Stimulated activated CD4-positive, alpha-beta T cell treated with anti-CD3 and anti-CD28 coated beads, Interleukin-1b, Interleukin-23, amount 100 ng/mL, for 4 hours (primary cell): Measurements from ENCODE around the gene COMMD4.
"Not testable (repeated sequence)": the region's sequence is repeated elsewhere in the genome, so short reads cannot be mapped to it uniquely, and the experiment has no call there.

Experiments
- DNase-seq, 2 donors: peaks; one replicate each; pipeline ENCODE4 v3.0.0-alpha.2; 2020; ENCODE audit warnings: low read depth in 2 of 2

The COMMD4 gene

GRCh38 chr15:75335705-75336355 is at the start of gene COMMD4:
TSS of gene COMMD4 (plus strand) at chr15:75336063. CDS start at chr15:75336090, 27 bp downstream.
- peak; percentile 48 to 79 for DNase-seq

GRCh38 chr15:75293660-75294059 is 42.2 kb upstream of the COMMD4 start:
- DNase-seq = not testable (repeated sequence)

- DNase-seq = not testable (repeated sequence)
Observed at GRCh38 chr15:75298541-75299310, 37.1 kb upstream of the COMMD4 start.

DNA sequence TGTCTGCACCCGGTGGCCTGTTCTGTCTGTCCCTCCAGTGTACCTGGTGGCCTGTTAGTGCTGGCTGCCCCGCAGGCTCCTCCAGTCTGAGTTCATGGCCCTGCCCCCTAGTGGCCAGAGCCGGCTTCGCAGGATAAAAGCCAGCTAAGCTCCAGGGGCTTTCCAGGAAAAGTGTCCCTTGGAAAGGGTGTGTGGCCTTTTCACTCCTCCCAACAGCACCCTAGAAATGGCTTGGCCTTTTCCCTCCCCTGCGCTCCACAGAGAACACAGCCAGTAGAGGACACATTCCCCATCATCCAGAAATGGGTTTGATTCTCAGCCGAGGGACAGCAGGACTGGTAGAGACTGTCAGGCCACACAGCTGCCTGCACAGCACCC is 36.6 kb upstream of the COMMD4 start:
- peak; percentile 46 to 57 for DNase-seq

- DNase-seq = not testable (repeated sequence)
Observed at GRCh38 chr15:75300026-75300425, 35.8 kb upstream of the COMMD4 start.

GRCh38 chr15:75302318-75302717 is 33.5 kb upstream of the COMMD4 start:
- DNase-seq = no peak

GRCh38 chr15:75302753-75303152 is 33.1 kb upstream of the COMMD4 start:
- not testable (repeated sequence) for DNase-seq

DNA sequence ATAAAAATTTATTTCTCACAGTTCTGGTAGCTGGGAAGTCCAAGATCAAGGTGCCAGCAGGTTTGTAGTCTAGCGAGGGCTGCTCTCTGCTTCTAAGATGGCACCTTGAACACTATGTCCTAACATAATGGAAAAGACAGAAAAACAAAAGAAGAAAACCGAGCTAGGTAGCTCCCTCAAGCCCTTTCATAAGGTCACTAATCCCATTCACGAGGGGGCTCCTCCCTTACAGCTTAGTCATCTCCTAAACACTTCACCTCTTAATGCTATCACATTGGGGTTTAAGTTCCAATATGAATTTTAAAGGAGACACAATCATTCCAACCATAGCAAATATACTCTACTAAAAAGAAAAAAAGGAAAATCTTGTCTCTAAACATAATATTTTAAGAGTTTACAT is 29.7 kb upstream of the COMMD4 start:
- DNase-seq = no peak

DNA sequence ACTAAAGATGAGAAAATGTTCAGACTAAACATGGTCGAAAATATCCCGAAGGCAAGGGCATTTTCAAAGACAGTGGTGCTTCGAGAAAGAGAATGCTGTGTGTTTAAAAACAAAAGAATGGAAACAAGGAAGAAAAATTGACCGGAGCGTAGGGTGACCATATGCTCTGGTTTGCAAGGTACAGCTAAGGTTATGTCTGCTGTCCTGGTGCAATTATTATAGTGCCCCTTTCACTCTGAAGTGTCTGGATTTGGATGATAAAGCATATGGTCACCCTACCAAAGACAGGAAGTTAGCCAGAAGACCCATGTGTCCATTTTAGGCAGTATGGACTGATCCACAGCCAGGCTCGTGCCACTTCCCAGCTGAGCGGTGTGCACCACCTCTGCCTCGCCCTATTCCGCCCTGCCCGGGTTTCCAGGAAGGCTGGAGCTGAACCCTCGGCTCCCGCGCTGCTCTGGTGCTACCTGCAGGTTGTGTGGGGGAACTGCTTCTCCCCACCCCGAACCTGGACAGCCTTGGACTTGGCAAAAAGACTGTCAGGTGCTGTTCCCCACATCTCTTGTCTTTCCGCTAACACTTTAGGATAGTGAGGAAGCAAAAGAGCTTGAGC is 28.0 kb upstream of the COMMD4 start:
- peak in 1 of 2 donors; percentile 2 for DNase-seq

- DNase-seq = no peak
Observed at GRCh38 chr15:75309711-75310110, 26.2 kb upstream of the COMMD4 start.

- DNase-seq = not testable (repeated sequence)
Observed at GRCh38 chr15:75312548-75312947, 23.3 kb upstream of the COMMD4 start.

GRCh38 chr15:75313116-75313845 is 22.6 kb upstream of the COMMD4 start:
- no peak for DNase-seq

DNA sequence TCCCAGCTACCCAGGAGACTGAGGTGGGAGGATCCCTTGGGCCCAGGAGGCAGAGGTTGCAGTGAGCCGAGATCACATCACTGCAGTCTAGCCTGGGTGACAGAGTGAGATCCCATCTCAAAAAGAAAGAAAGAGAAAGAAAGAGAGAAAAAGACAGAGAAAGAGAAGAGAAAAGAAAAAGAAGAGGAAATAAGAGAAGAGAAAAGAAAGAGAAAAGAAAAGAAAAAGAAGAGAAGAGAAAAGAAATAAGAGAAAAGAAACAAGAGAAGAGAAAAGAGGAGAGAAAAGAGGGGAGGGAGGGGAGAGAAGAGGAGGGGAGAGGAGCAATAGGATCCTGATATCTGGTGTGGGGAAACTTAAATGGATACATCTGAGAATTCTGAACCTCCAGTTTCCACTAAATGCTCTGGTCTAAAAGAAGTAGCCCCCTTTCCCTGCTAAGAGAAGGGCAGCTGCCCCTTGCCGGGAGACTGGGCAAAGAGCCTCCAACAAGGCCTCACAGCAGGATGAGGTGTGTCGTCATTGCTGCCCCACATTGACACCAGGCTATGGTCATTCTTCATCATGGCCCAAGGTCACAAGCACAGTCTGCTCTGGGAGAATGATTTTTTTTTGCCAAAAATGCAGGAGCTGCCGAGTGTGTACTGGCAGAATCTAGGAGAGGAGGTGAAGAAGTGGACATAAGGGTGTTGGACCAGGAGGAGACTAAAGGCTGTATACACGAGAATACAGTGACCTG is 21.1 kb upstream of the COMMD4 start:
- no peak for DNase-seq

- not testable (repeated sequence) for DNase-seq
Observed at GRCh38 chr15:75319231-75319897, 16.5 kb upstream of the COMMD4 start.

DNA sequence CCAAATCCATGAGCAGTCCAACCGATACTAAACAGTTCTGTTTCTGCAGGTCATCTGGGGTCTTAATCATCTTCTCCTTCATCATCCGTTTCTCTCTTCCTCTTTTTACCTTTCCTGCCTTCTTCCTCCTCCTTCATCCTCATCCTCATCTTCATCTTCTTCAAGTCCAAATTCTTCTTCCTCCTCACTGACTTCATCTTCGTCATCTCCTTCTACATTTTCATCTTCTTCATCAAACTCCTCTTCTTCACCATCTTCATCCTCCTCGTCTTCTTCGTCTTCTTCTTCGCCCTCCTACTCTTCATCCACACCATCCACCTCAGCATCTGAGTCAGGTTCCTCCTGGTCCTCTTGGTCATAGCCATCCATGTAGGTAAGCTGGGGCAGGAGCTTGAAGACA is 14.2 kb upstream of the COMMD4 start:
- no peak for DNase-seq

DNA sequence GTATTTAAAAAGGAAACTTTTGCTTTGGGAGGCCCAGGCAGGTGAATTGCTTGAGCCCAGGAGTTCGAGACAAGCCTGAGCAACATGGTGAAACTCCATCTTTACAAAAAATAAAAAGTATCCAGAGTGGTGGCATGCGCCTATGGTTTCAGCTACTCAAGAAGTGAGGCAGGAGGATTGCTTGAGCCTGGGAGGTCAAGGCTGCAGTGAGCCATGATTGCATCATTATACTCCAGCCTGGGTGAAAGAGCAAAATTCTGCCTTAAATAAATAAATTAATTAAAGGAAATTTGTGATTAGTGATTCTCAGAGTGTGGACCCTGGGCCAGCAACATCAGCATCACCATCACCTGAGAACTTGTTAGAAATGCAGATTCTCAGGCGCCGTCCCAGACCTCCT is 9.9 kb upstream of the COMMD4 start:
- DNase-seq = no peak

- DNase-seq = no peak
Observed at GRCh38 chr15:75327005-75327404, 8.9 kb upstream of the COMMD4 start.

DNA sequence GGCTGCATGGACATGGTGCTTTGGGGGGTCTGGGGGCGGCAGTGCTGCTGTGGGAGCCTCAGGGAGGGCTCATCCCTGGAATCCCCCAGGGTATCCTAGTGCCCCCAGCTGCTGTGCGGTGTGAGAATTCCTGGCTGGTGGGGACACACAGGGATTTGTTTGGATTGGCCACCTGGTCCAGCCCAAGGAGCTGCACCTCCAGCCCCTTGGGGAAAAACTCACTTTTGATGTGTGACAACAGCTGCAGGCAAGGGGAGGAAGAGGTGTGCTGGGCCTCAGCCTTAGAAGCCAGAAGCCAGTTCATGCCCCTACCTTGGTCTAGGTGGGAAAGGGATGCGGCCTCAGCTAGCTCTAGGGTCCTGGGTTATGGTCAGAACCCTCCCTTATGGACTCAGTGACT is 8.4 kb upstream of the COMMD4 start:
- DNase-seq = no peak

GRCh38 chr15:75328493-75329314 is 7.2 kb upstream of the COMMD4 start:
- no peak for DNase-seq

DNA sequence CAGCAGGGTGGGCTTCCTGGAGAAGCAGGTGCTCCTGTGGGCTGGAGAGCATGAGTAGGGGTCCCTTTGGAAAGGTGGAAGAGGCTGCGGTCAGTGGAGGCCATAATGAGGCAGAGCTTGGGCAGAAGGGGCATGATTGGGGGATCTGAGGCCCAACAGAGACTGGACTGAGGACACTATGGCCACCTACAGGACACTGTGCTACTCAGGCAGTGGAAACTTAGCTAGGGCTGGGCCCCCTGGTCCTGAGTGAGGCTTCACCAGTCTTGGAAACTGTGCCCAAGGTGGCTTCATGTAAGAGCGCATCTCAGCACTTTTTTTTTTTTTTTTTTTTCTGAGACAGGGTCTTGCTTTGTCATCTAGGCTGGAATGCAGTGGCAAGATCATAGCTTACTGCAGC is 6.3 kb upstream of the COMMD4 start:
- DNase-seq = no peak
